ENCODE data around the gene C11orf68. TPM values are rescaled to one million over a fixed set of nuclear protein-coding genes. Genes with fewer than 3 reads are reported as not detected.
A peak's percentile ranks its signal among the peaks of the same experiment; 100 is the strongest.
"Not testable (repeated sequence)": the region's sequence is repeated elsewhere in the genome, so short reads cannot be mapped to it uniquely, and the experiment has no call there.

C11orf68 gene
- total RNA-seq, 1 donor from 2014 or later = 17.0 TPM

DNA sequence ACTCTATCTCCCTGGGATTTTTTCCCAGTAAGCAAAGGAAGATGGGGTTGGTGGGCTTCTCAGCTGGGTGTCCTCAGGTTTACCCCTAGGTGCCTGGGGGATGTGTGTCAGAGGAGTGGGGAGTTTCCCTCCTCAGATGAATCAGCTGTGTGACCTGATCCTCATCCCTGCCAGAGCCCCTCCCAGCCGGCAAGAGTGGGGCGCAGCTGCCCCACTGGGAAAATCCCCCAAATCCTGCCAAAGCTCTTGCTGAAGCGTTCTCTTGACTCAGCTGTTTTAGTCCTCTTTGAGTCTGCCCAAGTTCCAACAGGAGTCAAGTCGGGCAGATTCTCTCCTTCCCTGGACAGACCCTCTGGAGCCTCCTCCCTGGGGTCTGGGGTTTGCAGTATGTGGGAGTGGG lies 6.0 kb downstream of the C11orf68 start:
- peak; percentile 51 for DNase-seq

DNA sequence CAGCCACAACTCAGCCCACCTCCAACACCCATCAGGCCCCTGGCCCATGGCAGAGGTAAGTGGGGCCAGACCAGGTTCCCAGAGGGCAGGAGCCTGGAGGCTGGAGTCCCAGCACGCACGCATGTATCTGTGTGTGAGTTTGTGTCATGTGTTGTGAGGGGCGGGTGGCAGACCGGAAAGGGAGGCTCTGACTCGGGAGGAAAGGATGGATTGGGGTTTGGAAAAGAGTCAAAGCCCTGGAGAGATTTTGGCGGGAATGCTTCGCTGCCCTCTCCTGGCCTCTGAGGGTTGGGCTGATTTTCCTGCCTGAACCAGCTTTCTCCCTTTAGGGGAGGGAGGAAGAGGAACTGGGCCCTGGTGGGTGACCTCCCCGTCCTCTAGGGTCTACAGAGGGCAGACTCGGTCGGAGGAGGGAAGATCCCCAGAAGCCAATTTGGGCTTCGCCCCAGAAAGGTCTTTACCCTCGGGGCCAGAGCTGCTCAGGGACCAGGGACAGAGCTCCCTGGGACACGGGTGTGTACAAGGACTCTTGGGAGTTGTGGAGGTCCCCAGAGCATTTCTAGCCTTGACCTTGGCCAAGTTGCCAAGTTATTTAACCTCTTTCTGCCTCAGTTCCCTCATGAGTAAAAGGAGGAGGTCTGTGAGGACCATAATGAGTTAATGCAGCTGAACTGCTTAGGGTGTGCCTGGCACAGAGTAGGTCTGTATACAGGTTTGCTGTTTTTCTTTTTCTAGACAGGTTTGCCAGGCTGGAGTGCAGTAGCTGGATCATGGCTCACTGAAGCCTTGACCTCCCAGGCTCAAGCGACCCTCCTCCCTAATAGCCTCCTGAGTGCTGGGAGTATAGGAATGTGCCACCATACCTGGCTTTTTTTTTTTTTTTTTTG lies 6.9 kb downstream of the C11orf68 start:
- peak; percentile 56 for DNase-seq

DNA sequence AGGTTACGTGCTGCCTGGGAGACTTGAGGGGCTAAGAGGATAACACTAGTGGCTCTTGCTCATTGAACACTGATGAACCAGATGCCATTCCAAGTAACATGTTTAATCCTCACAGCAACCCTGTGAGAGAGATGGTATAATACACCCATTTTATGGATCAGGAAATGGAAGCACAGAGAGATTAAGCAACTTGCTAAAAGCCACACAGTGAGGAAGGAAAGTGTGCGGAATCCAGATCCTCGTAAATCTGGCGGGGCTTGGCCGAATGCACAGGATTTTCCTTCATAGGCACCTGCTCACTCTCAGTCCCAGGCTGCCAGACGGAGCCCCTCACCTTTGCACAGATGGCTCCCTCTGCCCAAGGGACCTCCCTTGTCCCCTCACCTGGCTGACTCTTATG lies 11.0 kb downstream of the C11orf68 start:
- DNase-seq = no peak

DNA sequence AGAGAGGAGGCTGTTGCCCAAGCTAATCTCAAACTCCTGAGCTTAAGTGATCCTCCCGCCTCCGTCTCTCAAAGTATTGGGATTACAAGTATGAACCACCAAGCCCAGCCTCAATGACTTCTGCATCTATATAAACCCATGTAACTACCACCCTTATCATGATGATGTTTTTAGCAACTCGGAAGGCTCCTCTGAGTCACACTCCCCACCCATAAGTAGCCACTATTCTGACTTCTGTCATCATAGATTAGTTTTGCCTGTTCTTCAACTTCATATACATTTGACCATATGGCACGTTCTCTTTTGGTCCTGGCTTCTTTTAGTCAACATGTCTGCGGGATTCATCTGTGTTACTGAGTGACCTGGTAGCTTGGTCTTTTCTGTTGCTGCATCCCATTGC lies 12.3 kb downstream of the C11orf68 start:
- DNase-seq = no peak

DNA sequence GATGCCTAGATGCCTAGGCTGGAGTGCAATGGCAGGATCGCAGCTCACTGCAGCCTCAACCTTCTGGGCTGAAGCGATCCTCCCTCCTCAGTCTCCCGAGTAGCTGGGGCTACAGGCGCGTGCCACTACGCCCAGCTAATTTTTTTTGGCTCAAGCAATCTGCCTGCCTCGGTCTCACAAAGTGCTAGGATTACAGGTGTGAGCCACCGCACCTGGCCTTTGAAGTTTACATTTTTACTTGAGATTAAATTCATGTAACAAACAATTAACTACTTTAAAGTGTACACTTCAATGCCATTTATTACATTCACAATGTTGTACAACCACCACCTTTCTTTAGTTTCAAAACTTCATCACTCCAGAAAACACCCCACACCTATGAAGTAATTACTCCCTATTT lies 15.1 kb downstream of the C11orf68 start:
- DNase-seq = no peak

DNA sequence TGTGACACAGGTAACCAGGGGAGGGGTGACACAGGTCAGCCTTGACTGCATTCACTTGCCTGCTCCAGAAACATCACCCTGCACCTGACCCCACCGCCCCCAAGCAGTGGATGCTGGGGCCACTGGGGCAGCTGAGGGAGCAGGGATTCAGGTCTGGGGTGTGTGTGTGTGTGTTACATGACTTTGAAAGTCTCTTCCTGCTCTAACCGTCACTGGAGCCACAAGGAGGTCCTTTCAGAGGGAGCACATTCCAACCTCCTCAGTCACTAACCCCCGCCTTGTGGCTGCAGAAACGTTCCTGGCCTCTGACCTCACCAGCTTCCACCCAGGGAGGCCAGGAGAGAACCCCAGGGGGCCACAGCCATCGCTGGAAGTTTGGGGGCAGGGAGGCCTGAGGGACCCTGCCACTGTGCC lies 15.8 kb downstream of the C11orf68 start:
- DNase-seq = no peak

DNA sequence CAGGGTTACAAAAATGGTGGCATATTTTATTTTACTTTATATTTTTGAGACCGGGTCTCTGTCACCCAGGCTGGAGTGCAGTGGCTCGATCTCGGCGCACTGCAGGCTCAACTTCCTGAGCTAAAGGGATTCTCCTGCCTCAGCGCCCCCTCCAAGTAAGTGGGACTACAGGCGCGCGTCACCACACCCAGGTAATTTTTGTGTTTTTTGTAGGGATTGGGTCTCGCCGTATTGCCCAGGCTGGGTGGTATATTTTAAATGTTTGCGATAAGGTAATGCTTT lies 18.0 kb downstream of the C11orf68 start:
- DNase-seq = no peak

DNA sequence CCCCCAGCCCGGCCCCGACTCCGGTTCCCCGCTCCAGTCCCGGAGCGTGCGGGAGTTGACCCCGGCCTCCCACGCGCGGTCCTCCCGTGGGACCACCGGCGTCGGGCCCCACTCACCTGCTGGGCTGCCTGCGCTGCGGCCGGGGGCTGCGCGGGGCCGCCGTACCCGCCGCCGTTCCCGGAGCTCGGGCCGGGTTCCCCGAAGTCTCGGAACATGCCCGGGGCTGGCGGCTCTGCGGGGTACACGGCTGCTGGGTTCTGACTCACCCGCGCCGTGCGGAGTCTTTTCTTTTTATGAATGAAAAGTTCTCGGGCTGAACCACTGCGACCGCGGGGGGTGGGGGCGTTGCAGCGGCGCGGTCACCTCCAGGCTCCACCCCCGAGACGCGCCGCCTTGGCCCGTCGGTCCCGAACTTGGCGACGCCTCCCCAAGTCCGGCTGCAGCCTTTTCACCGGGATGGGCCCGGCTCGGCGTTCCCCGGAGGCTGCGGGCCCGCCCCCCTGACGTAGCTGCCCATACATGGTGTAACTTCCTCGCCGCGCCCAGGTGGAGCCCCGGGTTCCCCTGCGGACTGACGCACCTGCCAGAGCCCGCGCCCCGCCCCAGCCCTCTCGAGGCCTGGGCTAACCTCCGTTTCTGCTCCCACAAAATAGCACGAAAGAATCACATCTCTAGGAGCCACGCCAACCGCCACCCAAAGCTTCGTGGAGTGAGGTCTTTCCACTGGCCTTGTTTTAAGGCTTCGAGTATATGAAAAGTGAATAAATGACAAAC lies 18.6 kb downstream of the C11orf68 start, which contains the start of gene FOSL1:
Gene FOSL1 (minus strand): TSS at position 264 of the 774 bp plus-strand sequence. CDS start 49 bp downstream, at position 215.
- DNase-seq = peak; percentile 97

DNA sequence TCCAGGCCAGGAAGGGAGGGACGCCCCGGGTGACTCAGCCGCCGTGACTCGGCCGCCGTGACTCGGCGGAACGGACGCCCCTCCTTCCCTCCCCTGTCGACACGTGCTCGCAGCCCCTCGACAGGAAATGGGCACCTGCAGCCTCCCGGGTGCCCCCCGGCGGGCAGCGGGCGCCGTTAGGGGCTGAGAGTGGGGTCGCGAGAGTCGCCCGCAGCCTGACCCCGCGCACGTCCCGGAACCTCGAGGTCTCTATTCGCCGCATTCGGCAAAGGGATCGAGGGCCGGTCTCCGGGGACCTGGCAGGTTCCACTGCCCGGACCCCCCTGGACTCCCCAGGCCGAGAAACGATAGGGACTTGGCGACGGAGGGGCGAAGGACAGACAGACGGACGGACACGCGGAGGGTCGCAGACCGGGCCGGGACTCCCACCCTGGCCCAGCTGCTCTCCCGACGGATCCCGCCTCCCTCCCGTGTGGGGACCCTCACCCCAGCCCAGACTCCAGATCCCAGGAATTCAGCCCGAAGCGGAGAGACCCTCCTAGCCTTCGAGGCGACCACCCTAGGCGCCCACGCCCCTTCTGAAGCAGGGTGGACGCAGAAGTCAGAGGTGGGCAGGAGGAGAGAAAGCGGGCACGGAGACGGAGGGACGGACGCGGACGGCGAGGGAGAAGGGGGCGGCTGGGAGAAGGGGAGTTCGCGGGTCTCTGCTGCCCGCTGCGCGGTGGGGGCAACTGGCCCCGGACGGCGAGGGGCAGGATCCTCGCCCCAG lies 19.3 kb downstream of the C11orf68 start:
- peak; percentile 83 for DNase-seq

DNA sequence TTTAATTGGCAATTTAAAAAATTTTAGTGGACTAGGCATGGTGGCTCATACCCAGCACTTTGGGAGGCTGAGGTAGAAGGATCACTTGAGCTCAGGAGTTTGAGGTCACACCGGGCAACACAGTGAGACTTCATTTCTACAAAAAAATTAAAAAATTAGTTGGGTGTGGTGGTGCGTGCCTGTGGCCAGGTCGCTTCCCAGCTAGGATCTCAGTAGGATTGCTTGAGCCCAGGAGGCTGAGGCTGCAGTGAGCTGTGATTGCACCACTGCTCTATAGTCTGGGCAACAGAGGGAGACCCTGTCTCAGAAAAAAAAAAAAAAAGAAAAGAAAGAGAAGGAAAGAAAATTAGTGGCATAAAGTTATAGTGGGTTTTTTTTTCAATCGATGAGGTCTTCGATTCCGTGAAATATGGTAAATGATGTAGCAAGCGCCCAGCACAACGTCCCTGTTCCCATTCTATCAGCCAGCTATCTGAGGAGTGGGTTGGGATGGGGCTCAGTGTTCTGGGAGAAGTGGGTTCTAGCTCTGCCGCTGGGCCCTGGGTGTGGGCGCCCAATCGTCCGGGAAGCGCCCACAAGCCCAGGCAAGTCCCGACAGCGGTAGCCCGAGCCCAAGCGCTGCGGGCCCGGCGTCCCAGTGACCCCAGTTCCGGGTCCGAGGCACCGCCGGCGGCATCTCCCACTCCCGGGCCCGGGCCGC lies 20.1 kb downstream of the C11orf68 start:
- DNase-seq = no peak

DNA sequence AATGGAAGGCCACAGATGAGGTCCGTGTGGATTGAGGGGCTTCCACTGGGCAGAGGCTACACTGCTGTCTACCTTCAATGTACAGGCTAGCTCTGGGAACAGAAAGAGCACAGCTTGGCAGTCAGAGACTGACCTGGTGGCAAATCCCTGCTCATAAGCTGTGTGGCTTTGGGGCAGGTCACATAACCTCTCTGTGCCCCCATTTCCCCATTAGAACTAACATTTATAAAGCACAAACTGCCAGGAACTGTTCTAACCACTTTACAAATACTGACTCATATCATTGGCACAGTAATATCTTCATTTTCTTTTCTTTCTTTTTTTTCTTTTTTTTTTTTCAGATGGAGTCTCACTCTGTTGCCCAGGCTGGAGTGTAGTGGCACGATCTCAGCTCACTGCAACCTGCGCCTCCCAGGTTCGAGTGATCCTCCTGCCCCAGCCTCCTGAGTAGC lies 21.8 kb downstream of the C11orf68 start:
- no peak for DNase-seq

DNA sequence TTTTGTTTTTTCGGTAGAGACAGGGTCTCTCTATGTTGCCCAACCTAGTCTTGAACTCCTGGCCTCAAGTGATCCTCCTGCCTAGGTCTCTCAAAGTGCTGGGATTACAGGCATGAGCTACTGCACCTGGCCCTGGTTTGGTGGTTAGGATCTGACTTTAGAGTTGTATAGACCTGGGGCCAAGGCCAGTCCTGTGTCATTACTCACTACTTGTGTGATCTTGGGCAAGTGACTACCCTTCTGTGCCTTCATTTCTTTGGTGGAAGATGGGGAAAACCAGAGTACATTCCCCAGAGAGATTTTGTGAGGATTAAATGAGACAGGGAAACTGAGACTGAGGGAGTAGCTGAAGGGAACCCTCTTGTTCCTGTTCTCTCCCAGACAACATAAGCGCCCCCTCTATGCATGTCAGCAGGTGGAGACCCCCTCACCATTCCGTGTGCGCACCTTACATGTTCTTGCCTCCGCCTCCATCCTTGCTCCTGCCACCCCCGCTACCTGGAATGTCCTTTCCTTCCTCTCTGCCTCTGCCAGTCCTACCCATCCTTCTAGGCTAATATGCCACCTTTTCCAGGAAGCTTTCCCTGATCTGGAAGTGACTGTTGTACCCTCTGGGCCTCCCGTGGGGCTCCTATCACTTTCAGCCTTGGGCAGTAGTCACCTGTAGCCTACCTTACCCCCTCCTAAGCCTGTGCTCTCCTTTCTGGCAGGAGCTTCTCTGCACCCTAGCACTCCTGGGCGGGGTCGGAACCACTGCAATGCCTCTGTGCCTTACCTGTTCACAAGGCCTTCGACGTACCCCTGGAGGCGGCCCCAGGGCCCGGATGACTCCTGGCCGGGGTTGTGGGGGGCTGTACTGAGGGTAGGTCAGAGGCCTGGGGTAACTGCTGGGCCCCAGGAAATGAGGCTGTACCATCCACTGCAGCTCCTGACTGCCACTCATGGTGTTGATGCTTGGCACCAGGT lies 22.5 kb downstream of the C11orf68 start:
- no peak for DNase-seq

DNA sequence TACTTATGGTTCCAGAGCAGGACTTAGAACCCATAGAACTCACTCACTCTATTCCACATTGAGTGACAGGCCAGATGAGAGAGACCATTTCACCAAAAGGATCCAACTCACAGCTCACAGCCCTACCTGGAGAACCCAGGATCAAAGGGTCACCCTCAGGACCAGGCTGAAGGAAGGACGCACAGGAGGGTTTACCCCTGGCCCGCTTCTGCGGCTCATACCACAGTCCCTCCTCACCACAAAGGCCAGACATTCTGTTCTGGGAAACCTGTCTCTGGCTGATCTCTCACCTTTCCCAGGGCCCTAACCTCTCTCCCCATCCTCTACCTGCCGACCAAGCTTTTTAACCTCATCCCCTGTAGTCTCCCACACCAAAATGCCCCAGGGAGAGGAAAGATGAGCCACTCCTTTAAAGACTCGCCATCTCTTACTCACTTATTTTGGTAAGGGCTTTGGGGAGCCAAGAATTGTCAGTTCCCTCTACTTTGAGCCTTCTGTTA lies 23.3 kb downstream of the C11orf68 start:
- no peak for DNase-seq

DNA sequence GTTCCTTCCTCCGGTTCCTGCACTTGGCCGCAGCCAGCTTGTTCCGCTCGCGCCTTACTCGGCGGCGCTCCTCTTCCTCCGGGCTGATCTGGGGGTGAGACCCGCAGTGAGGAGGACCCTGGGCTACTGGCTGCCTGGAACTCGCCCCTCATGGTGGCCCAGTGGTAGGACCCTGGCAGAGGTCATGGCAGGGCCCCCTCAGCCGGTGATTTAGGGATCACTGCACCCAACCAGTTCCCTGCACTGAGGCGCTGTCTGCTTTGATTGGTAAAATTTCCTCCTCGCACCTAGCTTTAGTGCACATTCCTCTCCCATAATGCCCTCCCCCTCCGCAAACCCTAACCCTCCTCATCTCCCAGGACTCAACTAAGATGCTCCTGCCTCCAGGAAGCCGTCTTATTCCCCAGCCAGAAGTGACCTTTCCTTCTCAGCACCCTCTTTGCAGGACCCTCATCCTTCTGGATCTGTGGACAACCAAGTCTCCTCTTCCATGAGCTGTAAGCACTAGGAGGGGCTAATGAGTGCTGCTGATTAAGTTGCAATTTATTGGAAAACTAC lies 24.7 kb downstream of the C11orf68 start:
- DNase-seq = peak; percentile 71

DNA sequence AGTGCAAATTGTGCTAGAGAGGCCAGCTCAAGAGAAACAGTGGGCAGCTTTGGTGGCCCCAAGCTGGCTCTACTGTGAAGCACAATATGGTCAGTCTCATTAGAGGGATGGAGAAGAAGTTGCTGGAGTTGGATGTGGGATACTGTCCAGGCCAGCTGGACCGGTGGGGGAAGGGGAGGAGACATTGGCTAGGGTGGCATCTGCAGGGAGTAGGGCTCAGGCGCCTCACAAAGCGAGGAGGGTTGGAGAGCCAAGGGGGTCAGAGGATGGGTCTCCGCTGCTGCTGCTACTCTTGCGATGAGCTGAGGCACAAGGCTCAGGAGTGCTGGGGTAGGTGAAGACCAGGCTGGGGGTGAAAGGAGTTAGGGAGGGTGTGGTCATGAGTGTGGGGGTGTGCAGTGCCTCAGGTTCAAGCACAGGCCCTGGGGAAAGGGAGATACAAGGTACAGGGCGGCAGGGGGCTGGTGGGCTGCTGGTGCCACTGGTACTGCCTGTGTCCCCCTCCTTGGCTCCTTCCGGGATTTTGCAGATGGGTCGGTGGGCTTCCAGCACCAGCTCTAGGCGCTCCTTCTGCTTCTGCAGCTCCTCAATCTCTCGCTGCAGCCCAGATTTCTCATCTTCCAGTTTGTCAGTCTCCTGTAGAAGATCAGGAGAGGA lies 26.1 kb downstream of the C11orf68 start:
- no peak for DNase-seq

DNA sequence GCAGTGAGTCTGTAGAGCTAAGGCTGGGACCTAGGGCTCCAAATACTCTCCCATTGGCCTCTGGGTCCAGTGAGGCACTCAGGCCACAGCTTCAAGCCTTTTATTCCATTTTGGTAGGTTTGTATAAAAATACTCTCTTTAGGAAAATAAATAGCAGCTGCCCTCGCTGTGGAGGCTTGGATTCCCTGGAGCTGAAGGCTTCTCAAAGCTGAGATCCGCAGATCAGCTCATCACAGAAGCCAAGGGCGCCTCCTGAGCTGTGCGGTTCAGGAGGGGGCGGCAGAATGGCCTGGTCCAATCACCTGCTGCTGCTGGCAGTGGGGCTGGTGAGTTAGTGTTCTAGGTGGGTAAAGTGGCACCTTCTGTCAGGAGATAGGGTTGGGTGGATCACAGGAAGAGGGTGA lies 26.7 kb downstream of the C11orf68 start:
- DNase-seq = not testable (repeated sequence)

DNA sequence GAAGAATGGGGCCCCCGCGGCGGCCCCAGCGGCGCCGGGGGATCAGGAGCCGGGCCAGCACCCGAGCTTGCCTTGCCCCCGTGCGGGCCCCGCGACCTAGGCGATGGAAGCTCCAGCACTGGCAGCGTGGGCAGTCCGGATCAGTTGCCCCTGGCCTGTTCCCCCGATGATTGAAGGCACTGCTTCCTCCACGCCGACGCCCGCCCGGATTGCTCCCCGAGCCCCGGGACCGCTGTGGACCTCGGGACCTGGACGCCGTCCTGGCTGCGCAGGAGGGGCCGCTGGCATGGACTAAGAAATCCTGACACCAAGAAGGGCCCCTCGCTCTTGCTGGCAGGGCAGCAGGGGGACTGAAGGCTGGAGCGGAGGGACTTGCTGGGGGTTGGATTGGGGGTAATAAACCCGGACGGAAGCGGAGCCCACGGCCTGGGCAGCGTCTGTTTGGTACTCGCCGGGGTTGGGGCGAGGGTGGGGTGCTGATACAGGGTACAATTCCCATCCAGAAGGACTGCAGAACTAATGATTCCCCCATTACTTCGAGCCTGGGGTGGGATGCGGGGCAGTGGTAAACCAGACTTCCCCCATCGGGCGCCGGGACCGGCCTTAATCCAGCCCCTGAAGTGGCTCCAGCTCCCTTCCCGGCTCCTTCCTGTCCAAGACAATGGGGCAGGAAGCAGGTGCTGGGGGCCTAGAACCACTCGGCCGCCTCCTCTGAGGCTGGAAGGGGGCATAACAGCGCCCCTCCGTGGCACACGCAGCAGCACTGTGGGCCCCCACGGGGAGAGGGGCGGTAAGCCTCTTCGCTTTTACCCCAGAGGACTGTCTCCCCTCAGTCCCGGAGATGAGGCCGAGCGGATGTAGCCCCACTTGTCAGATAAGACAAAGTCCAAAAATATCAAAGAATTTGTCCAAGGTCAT lies 27.4 kb downstream of the C11orf68 start:
- DNase-seq = peak; percentile 96

DNA sequence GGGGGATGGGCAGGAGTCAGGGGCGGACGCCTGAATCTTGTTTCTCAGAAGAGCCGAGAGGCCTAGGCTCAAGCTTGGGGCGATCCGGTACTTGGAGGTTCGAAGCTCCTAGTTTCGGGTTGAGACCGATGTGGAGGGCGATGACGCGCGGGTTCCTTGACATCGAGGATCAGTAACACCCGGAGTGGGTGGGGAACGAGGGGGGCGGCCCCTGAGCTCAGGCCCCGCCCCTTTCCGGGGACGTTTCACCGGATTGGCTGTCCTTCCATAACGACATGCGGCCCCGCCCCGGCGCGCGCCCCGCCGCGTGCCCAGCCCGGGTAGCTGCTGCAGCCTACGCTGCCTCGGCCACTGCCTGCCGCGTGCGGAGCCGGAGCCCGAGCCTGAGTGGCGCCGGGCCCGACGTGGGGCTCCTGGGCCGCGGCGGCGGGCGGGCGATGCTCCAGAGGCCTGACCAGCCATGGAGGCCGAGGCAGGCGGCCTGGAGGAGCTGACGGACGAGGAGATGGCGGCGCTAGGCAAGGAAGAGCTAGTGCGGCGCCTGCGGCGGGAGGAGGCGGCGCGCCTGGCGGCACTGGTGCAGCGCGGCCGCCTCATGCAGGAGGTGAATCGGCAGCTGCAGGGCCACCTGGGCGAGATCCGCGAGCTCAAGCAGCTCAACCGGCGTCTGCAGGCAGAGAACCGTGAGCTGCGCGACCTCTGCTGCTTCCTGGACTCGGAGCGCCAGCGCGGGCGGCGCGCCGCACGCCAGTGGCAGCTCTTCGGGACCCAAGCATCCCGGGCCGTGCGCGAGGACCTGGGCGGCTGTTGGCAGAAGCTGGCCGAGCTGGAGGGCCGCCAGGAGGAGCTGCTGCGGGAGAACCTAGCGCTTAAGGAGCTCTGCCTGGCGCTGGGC lies 28.3 kb downstream of the C11orf68 start, which contains the start of gene CCDC85B:
Gene CCDC85B (plus strand): TSS at position 350 of the 895 bp plus-strand sequence. CDS start 111 bp downstream, at position 461.
- DNase-seq = peak; percentile 97
